Measurements from ENCODE around the gene FSIP1. TPM values are rescaled to one million over a fixed set of nuclear protein-coding genes. Genes with fewer than 3 reads are reported as not detected.

FSIP1 gene
- total RNA-seq, 1 donor from 2014 or later: 2.5 TPM

DNA sequence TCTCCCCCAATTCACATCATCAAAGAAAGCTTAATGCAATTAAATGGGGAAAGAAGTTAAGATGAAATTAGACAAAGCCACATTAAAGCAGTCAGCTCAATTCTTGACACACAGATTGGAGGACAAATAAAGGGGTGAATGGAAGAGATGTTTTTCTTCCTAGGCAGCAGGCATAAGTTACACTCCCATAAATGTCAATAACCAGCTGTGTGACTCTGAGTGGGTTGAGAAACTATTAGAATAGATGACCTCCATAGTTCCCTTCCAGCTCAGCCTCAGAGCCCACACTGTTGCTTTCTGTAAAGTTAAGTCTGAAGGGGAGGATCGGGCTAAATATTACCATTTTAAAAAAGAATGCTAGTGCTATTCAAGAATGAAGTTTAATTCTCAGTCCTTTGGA is 130.8 kb downstream of the FSIP1 start:
- Histone ChIP-seq H3K36me3 (no peaks in the 10 kb centered on the region), H3K9ac (no peak overlapping the region), H4K20me1 (ENCODE audit: low read depth) (no peaks in the 10 kb centered on the region), H3K4me1 (no peaks in the 10 kb centered on the region), H3F3A (ENCODE audit: low read depth) (no peaks in the 10 kb centered on the region), H2AFZ (replicated peaks) (no peak overlapping the region), H3K9me3 (ENCODE audit: low read depth) (no peaks in the 10 kb centered on the region), H3K27me3 (no peaks in the 10 kb centered on the region), H3K4me2 (no peak overlapping the region), H3K27ac (no peak overlapping the region), H3K4me3 (no peak overlapping the region), H3K79me2 (ENCODE audit: low read depth) (no peaks in the 10 kb centered on the region)
- TF ChIP-seq, protein P1, sequence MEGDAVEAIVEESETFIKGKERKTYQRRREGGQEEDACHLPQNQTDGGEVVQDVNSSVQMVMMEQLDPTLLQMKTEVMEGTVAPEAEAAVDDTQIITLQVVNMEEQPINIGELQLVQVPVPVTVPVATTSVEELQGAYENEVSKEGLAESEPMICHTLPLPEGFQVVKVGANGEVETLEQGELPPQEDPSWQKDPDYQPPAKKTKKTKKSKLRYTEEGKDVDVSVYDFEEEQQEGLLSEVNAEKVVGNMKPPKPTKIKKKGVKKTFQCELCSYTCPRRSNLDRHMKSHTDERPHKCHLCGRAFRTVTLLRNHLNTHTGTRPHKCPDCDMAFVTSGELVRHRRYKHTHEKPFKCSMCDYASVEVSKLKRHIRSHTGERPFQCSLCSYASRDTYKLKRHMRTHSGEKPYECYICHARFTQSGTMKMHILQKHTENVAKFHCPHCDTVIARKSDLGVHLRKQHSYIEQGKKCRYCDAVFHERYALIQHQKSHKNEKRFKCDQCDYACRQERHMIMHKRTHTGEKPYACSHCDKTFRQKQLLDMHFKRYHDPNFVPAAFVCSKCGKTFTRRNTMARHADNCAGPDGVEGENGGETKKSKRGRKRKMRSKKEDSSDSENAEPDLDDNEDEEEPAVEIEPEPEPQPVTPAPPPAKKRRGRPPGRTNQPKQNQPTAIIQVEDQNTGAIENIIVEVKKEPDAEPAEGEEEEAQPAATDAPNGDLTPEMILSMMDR (IDR thresholded peaks at IDR 0.05): no peak
- TF ChIP-seq EZH2 (IDR thresholded peaks at IDR 0.05) (no peak), EZH2phosphoT487 (IDR thresholded peaks at IDR 0.05) (no peak)
- Mint-ChIP-seq H3K27me3 (ENCODE audit: insufficient read depth, low read depth) (no peaks in the 10 kb centered on the region), H3K36me3 (no peaks in the 10 kb centered on the region), H3K27ac (no peak overlapping the region), H3K9me3 (no peaks in the 10 kb centered on the region), H3K4me1 (peaks cover 7% of the 10 kb centered on the region), H3K4me3 (no peak overlapping the region)
- DNase-seq (ENCODE audit: low spot score): no peak

DNA sequence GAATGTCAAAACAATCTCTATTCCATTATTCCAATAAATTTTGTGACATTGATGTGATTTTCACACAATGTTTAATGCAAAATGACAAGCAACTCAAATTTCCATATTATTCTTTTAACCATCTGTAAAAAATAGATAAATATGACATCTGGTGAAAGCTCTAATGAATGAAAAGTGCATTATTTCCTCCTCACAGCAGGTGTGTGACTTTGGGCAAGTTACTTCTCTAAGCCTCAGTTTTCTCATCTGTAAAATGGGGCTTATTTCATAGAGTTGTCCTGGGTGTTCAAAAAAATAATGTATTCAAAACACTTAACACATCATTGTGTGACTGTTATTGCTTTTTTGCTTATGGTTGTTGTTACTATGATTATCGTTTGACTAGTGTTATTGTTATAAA is 131.3 kb downstream of the FSIP1 start:
- TF ChIP-seq, protein P1 (IDR thresholded peaks at IDR 0.05): no peak
- TF ChIP-seq EZH2phosphoT487 (IDR thresholded peaks at IDR 0.05) (no peak), EZH2 (IDR thresholded peaks at IDR 0.05) (no peak)
- Mint-ChIP-seq H3K27me3 (ENCODE audit: insufficient read depth, low read depth) (peaks cover under 1% of the 10 kb centered on the region), H3K4me1 (peaks cover 7% of the 10 kb centered on the region), H3K27ac (no peak overlapping the region), H3K36me3 (no peaks in the 10 kb centered on the region), H3K4me3 (no peak overlapping the region), H3K9me3 (no peaks in the 10 kb centered on the region)
- Histone ChIP-seq H3K4me2 (no peak overlapping the region), H3K9ac (no peak overlapping the region), H3K36me3 (no peaks in the 10 kb centered on the region), H3K79me2 (ENCODE audit: low read depth) (no peaks in the 10 kb centered on the region), H3K4me3 (no peak overlapping the region), H3K9me3 (ENCODE audit: low read depth) (no peaks in the 10 kb centered on the region), H3K27me3 (no peaks in the 10 kb centered on the region), H2AFZ (replicated peaks) (no peak overlapping the region), H3K4me1 (no peaks in the 10 kb centered on the region), H4K20me1 (ENCODE audit: low read depth) (no peaks in the 10 kb centered on the region), H3F3A (ENCODE audit: low read depth) (no peaks in the 10 kb centered on the region), H3K27ac (no peak overlapping the region)
- DNase-seq (ENCODE audit: low spot score): no peak

DNA sequence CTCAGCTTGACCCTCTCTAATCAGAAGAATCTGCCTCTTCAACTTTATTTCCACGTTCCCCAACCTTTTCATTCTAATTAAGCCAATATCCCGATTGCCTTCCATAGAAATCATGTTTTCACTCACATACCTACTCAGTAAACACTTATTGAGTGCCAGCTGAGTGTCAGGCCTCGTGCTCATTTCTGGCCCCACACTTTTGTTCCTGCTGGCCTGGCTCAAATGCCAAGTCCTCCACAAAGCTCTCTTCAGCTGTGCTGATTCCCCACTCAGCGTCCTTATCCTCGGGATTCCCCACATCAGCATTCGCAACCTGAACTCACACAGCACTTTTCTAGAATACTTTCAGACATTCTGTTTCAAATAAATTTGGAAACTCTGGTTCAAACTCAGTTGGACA is 132.9 kb downstream of the FSIP1 start:
- no peak for DNase-seq (ENCODE audit: low spot score)
- H3K4me1 Mint-ChIP-seq: peaks cover 2% of the 10 kb centered on the region
- Histone ChIP-seq H3K4me1 (no peaks in the 10 kb centered on the region), H3K9me3 (ENCODE audit: low read depth) (no peaks in the 10 kb centered on the region), H3K4me3 (no peak overlapping the region), H2AFZ (replicated peaks) (peak overlapping the region; percentile 8), H3K9ac (no peak overlapping the region), H3F3A (ENCODE audit: low read depth) (no peaks in the 10 kb centered on the region), H3K36me3 (no peaks in the 10 kb centered on the region), H3K4me2 (no peak overlapping the region), H3K27me3 (no peaks in the 10 kb centered on the region), H3K27ac (no peak overlapping the region), H4K20me1 (ENCODE audit: low read depth) (no peaks in the 10 kb centered on the region), H3K79me2 (ENCODE audit: low read depth) (no peaks in the 10 kb centered on the region)
- H3K9me3 Mint-ChIP-seq: no peaks in the 10 kb centered on the region
- TF ChIP-seq, protein P1 (IDR thresholded peaks at IDR 0.05): no peak
- TF ChIP-seq EZH2phosphoT487 (IDR thresholded peaks at IDR 0.05) (no peak), EZH2 (IDR thresholded peaks at IDR 0.05) (no peak)
- peaks cover 2% of the 10 kb centered on the region for H3K27me3 Mint-ChIP-seq (ENCODE audit: insufficient read depth, low read depth)
- H3K4me3 Mint-ChIP-seq: no peak overlapping the region
- no peak overlapping the region for H3K27ac Mint-ChIP-seq
- no peaks in the 10 kb centered on the region for H3K36me3 Mint-ChIP-seq

Data from neural progenitor cell (in vitro differentiated cells).